Measurements from ENCODE around the gene MAP4K2. TPM values are rescaled to one million over a fixed set of nuclear protein-coding genes. Genes with fewer than 3 reads are reported as not detected.

The MAP4K2 gene
- polyA plus RNA-seq, 4 donors = 9.2 to 13.6 (median 9.9) TPM

DNA sequence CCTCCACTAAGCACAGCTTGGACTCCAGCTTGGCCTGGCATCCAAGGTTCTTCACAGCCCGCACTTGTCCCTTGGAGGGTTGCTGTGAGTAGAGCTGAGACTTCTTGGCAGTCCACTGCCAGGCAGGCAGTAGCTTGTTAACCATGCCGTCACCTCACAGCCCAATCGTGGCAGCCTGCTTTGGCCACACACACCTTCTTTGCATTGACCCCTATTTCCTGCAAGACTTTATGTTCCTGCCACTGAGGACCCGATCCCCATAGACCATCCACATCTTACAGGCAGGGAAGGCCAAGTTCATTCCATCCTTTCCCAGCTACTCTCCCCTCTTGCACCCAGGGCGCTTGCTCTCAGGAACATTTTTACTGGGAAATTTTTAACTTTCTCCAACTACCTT, 40.7 kb downstream of the MAP4K2 start:
- Histone ChIP-seq H3K27me3 (ENCODE audit: control insufficient read depth in 3 of 3, insufficient read depth in 3 of 3, low read length in 3 of 3) (no peaks in the 10 kb centered on the region), H3K4me3 (ENCODE audit: low read depth in 1 of 3, low read length in 3 of 3) (no peak overlapping the region), H3K9me3 (ENCODE audit: control insufficient read depth in 2 of 2, insufficient read depth in 1 of 2, low read depth in 1 of 2, low read length in 1 of 2) (no peaks in the 10 kb centered on the region), H3K36me3 (ENCODE audit: control insufficient read depth in 3 of 3, insufficient read depth in 2 of 3, low read depth in 1 of 3, low read length in 3 of 3) (peaks cover 16 to 62% (median 20%) of the 10 kb centered on the region in 3 donors), H3K27ac (ENCODE audit: low read depth in 1 of 3, low read length in 2 of 3) (no peak overlapping the region), H3K4me1 (ENCODE audit: control insufficient read depth in 3 of 3, insufficient read depth in 2 of 3, low read depth in 1 of 3, low read length in 2 of 3) (peaks cover 0 to 4% (median 2%) of the 10 kb centered on the region in 3 donors)
- FAIRE-seq = no peak
- WGBS, 3 donors = 68 to 71% (median 70%) methylated on average over 5 of the region's 5 CpGs
- no peak for DNase-seq

DNA sequence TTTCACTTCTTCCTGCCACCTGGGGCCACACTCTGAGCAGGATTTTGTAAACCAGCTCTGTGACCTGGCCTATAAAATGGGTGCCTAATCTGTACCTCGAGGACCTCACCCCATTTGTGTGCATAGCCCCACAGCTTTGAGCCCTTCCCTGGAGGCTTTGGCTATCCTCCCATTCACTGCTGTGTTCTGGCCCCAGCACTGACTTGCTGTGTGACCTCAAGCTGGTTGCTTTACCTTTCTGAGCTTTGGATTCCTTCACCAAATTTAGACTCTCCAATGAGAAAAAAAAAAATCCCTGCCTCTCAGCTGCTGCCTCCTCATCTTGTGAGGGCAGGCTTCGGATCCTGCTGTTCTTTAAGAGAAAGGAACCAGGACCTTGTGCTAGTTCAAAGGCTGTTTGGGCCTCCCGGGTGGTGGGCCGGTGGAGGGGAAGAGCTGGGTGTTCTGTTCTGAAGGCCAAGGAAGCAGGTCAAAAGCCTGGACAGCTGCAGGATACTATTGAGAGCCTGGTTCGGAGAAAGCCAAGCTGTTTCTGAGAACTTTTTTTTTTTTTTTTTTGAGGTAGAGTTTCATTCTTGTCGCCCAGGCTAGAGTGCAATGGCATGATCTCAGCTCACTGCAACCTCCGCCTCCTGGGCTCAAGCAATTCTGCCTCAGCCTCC, 42.1 kb downstream of the MAP4K2 start:
- peaks cover 0 to 4% (median 2%) of the 10 kb centered on the region in 3 donors for H3K4me1 ChIP-seq (ENCODE audit: control insufficient read depth in 3 of 3, insufficient read depth in 2 of 3, low read depth in 1 of 3, low read length in 2 of 3)
- FAIRE-seq (no peak), DNase-seq (no peak)
- H3K4me3 ChIP-seq (ENCODE audit: low read depth in 1 of 3, low read length in 3 of 3) = no peak overlapping the region
- peaks cover 4 to 49% (median 11%) of the 10 kb centered on the region in 3 donors for H3K36me3 ChIP-seq (ENCODE audit: control insufficient read depth in 3 of 3, insufficient read depth in 2 of 3, low read depth in 1 of 3, low read length in 3 of 3)
- WGBS, 3 donors = 55 to 62% (median 57%) methylated on average over 7 of the region's 7 CpGs
- H3K27ac ChIP-seq (ENCODE audit: low read depth in 1 of 3, low read length in 2 of 3) = peak overlapping the region in 1 of 3 donors; percentile 24
- no peaks in the 10 kb centered on the region for H3K9me3 ChIP-seq (ENCODE audit: control insufficient read depth in 2 of 2, insufficient read depth in 1 of 2, low read depth in 1 of 2, low read length in 1 of 2)
- H3K27me3 ChIP-seq (ENCODE audit: control insufficient read depth in 3 of 3, insufficient read depth in 3 of 3, low read length in 3 of 3) = no peaks in the 10 kb centered on the region

GRCh38 chr11:64759722-64760719, 43.0 kb downstream of the MAP4K2 start, which contains the start of gene PYGM:
Gene PYGM, minus strand, starts transcription at chr11:64759974. Its CDS starts 76 bp downstream, at chr11:64759898.
- Histone ChIP-seq H3K4me1 (ENCODE audit: control insufficient read depth in 3 of 3, insufficient read depth in 2 of 3, low read depth in 1 of 3, low read length in 2 of 3) (peaks cover 0 to 4% (median 0%) of the 10 kb centered on the region in 3 donors), H3K27ac (ENCODE audit: low read depth in 1 of 3, low read length in 2 of 3) (peak within 1 kb of the TSS in 1 of 3 donors; percentile 24), H3K4me3 (ENCODE audit: low read depth in 1 of 3, low read length in 3 of 3) (no peak within 1 kb of the TSS), H3K9me3 (ENCODE audit: control insufficient read depth in 2 of 2, insufficient read depth in 1 of 2, low read depth in 1 of 2, low read length in 1 of 2) (no peaks in the 10 kb centered on the region), H3K27me3 (ENCODE audit: control insufficient read depth in 3 of 3, insufficient read depth in 3 of 3, low read length in 3 of 3) (no peaks in the 10 kb centered on the region), H3K36me3 (ENCODE audit: control insufficient read depth in 3 of 3, insufficient read depth in 2 of 3, low read depth in 1 of 3, low read length in 3 of 3) (peaks cover 0 to 40% (median 3%) of the 10 kb centered on the region in 3 donors)
- WGBS, 3 donors = 59 to 65% (median 65%) methylated on average over 24 of the region's 24 CpGs
- no peak for DNase-seq
- no peak for FAIRE-seq

DNA sequence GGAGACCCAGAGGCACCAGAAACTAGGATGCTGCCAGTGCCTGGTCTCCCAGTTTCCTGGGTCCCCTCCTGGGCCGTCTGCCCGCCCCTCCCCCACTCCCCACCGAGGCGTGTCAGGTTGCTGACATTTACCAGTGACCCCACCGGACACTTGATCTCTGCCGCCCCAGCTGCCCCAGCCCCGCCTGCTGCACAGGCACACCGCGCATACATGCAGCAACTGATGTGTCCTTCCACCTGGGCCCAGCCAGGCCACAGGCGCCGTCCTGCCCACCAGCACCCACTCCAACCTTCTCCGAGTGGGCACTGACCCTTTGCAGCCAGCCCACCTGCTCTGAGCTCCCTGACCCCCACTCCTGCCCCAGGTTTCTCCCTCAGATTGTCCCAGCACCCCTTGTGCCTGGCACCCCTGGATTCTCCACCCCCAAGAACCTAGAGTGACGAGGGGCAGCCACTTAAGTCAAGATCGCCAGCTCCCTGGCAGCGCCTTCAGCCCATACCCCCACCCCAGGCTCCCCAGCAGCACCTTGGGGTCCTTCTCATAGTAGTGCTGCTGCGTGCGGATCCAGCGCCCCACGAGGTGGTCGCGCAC, 43.8 kb downstream of the MAP4K2 start:
- Histone ChIP-seq H3K9me3 (ENCODE audit: control insufficient read depth in 2 of 2, insufficient read depth in 1 of 2, low read depth in 1 of 2, low read length in 1 of 2) (no peaks in the 10 kb centered on the region), H3K36me3 (ENCODE audit: control insufficient read depth in 3 of 3, insufficient read depth in 2 of 3, low read depth in 1 of 3, low read length in 3 of 3) (peaks cover 0 to 33% (median 1%) of the 10 kb centered on the region in 3 donors), H3K4me1 (ENCODE audit: control insufficient read depth in 3 of 3, insufficient read depth in 2 of 3, low read depth in 1 of 3, low read length in 2 of 3) (peaks cover 0 to 4% (median 0%) of the 10 kb centered on the region in 3 donors), H3K27me3 (ENCODE audit: control insufficient read depth in 3 of 3, insufficient read depth in 3 of 3, low read length in 3 of 3) (no peaks in the 10 kb centered on the region), H3K4me3 (ENCODE audit: low read depth in 1 of 3, low read length in 3 of 3) (no peak overlapping the region), H3K27ac (ENCODE audit: low read depth in 1 of 3, low read length in 2 of 3) (no peak overlapping the region)
- FAIRE-seq (no peak), DNase-seq (no peak)
- WGBS, 3 donors = 67 to 80% (median 78%) methylated on average over 17 to 21 of the region's 21 CpGs

DNA sequence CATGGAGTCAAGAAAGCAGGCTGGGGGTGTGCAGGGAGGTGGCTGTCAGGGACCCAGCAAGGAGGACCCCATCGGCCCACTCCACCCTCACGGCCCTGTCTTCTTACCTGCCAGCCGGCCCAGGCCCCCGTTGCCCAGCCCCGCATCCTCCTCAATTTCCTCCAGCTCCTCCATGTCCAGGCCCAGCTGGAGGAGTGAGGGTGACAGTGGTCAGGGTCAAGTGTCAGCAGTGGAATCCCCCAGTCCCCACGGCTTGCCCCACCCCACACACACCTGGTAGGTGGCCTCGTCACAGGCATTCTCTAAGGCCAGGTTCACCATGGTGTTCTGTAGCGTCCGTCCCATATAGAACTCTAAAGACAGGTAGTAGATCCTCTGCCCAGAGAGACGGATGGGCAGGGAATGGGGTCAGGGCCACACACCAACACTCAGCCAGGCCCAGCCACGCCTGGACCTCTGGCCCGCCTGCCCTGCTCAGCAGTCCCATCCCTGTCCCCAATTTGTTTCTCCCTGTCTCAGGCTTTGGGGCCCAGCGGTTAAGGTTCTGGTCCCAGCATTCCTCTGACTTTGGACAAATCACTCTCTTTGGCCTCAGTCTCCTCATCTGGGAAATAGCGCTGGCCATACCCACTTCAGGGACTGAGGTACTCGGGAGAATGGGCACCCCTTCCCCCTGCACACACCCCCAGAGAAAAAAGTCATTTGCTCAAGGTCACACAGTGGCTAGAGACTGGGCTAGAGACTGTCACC, 44.5 kb downstream of the MAP4K2 start:
- H3K27ac ChIP-seq (ENCODE audit: low read depth in 1 of 3, low read length in 2 of 3) = no peak overlapping the region
- H3K4me1 ChIP-seq (ENCODE audit: control insufficient read depth in 3 of 3, insufficient read depth in 2 of 3, low read depth in 1 of 3, low read length in 2 of 3) = peaks cover 0 to 4% (median 0%) of the 10 kb centered on the region in 3 donors
- FAIRE-seq = no peak

DNA sequence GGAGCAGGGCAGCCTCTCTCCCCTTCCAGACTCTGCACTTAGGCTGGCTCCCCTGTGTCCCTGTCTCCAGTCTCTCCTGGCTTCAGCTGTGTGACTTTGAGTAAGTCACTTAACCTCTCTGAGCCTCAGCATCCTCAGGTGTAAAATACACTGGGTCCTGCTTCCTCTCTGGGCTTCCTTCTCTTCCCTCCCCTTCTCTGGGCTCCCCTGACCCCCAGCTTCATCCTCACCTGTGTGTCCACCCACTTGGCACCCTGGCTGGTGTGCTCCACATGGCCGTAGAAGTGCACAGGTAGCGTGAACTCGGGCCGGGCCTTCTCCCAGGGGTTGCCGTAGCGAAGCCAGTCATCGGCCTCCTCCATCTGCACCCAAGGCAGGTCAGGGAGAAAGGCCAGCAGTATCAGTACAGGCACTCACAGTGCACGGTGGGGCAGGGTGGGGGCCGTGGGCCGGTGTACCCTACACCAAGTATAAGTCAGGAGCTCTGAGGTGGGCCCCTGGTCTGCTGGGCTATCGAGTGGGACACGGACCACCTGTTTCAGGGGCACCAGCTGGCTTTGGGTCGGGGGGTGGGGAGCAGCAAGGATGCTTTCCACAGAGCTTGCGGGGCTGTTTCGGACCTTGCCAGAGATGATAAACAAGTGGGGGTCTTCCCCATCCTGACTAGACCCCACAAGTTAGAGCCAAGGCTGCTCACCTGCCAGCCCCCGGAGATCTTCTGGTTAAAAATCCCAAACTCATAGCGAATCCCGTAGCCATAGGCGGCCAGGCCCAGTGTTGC, 45.3 kb downstream of the MAP4K2 start:
- Histone ChIP-seq H3K4me3 (ENCODE audit: low read depth in 1 of 3, low read length in 3 of 3) (no peak overlapping the region), H3K9me3 (ENCODE audit: control insufficient read depth in 2 of 2, insufficient read depth in 1 of 2, low read depth in 1 of 2, low read length in 1 of 2) (no peaks in the 10 kb centered on the region), H3K36me3 (ENCODE audit: control insufficient read depth in 3 of 3, insufficient read depth in 2 of 3, low read depth in 1 of 3, low read length in 3 of 3) (peaks cover 0 to 18% (median 0%) of the 10 kb centered on the region in 3 donors), H3K27ac (ENCODE audit: low read depth in 1 of 3, low read length in 2 of 3) (no peak overlapping the region), H3K27me3 (ENCODE audit: control insufficient read depth in 3 of 3, insufficient read depth in 3 of 3, low read length in 3 of 3) (no peaks in the 10 kb centered on the region), H3K4me1 (ENCODE audit: control insufficient read depth in 3 of 3, insufficient read depth in 2 of 3, low read depth in 1 of 3, low read length in 2 of 3) (peaks cover 0 to 4% (median 0%) of the 10 kb centered on the region in 3 donors)
- no peak for DNase-seq
- no peak for FAIRE-seq
- WGBS, 3 donors = 83 to 88% (median 87%) methylated on average over 19 of the region's 19 CpGs

More for the DNA sequence above, 44.5 kb downstream of the MAP4K2 start:
- Histone ChIP-seq H3K36me3 (ENCODE audit: control insufficient read depth in 3 of 3, insufficient read depth in 2 of 3, low read depth in 1 of 3, low read length in 3 of 3) (peaks cover 0 to 25% (median 0%) of the 10 kb centered on the region in 3 donors), H3K27me3 (ENCODE audit: control insufficient read depth in 3 of 3, insufficient read depth in 3 of 3, low read length in 3 of 3) (no peaks in the 10 kb centered on the region), H3K9me3 (ENCODE audit: control insufficient read depth in 2 of 2, insufficient read depth in 1 of 2, low read depth in 1 of 2, low read length in 1 of 2) (no peaks in the 10 kb centered on the region), H3K4me3 (ENCODE audit: low read depth in 1 of 3, low read length in 3 of 3) (no peak overlapping the region)
- DNase-seq = no peak
- 85 to 88% (median 88%) methylated on average over 14 to 15 of the region's 15 CpGs for WGBS, 3 donors

DNA sequence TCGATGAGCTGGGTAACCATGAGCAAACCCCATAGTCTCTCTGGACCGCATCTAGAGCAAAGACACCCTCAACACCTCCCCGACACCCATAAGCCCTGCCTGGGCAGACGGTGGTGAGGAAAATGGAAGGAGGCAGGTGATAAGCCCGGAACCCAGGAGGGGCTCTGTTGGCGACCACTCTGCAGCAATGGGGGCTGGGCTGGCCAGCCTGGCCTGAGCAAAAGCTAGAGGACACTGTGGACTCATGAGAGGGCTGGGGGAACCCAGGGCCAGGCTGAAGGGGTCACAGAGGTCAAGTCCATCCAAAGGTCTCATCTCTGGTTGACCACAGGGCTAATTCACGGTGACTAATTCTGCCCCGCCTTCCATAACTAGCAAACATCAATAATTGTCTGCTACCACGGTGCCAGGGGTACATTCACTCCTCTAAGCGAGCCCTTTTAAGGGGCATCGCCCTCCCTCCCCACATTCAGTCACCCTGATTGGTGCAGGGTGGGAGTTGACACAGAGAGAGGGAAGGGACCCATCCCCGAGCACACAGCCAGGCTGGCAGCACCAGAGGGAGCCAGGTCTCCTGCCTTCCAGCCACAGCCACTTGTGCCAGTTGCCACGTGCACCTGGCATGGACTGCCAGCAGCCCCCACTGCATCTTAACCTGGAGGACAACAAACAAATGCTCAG, 47.2 kb downstream of the MAP4K2 start:
- no peak for DNase-seq
- H3K9me3 ChIP-seq (ENCODE audit: control insufficient read depth in 2 of 2, insufficient read depth in 1 of 2, low read depth in 1 of 2, low read length in 1 of 2) = no peaks in the 10 kb centered on the region
- no peak for FAIRE-seq
- H3K4me1 ChIP-seq (ENCODE audit: control insufficient read depth in 3 of 3, insufficient read depth in 2 of 3, low read depth in 1 of 3, low read length in 2 of 3) = peaks cover 0 to 4% (median 0%) of the 10 kb centered on the region in 3 donors
- H3K4me3 ChIP-seq (ENCODE audit: low read depth in 1 of 3, low read length in 3 of 3) = no peak overlapping the region
- peaks cover 0 to 9% (median 0%) of the 10 kb centered on the region in 3 donors for H3K36me3 ChIP-seq (ENCODE audit: control insufficient read depth in 3 of 3, insufficient read depth in 2 of 3, low read depth in 1 of 3, low read length in 3 of 3)
- 64 to 82% (median 73%) methylated on average over 13 of the region's 13 CpGs for WGBS, 3 donors
- H3K27ac ChIP-seq (ENCODE audit: low read depth in 1 of 3, low read length in 2 of 3) = no peak overlapping the region
- H3K27me3 ChIP-seq (ENCODE audit: control insufficient read depth in 3 of 3, insufficient read depth in 3 of 3, low read length in 3 of 3) = no peaks in the 10 kb centered on the region

Data from small intestine (tissue), 7 donors.